Spleen (tissue), 7 donors: ENCODE measurements around the gene CAMK1D.

Experiments used
- CTCF ChIP-seq, 11 experiments: fragments of 200-600 bp in 7 of 11; fragments of 450-650 bp in 4 of 11; sonication (generic) in 4 of 11; IDR thresholded peaks in 8 of 11; conservative IDR thresholded peaks in 3 of 11; 1 replicate in 7 of 11; 2 replicates in 4 of 11; pipeline versions ENCODE4 v1.4.0 to v1.8.0; 2016 to 2021; ENCODE audit warnings: antibody characterized with exemption in 11 of 11, inconsistent platforms in 4 of 11, mild to moderate bottlenecking in 1 of 11
- POLR2A ChIP-seq, 3 donors: fragments of 450-650 bp; IDR thresholded peaks; one replicate each; pipeline ENCODE4 v1.5.1; 2017; ENCODE audit warnings: antibody characterized with exemption in 3 of 3, mild to moderate bottlenecking in 1 of 3
- donor health status: DM: no; HTN: no; CAD: no; lungs with moderate emphysema.
- donor health status: DM: no; HTN: no; CAD: no.
- donor health status: DM: no; HTN: no; CAD: no.

- TF ChIP-seq POLR2A (IDR thresholded peaks at IDR 0.05) (no peak), CTCF (IDR thresholded peaks at IDR 0.05 in 8 of 11, conservative IDR thresholded peaks at IDR 0.05 in 3 of 11) (no peak)
These were observed 15.2 kb downstream of the CAMK1D start for GRCh38 chr10:12364559-12364958.
